Measurements from ENCODE around the gene RAB40C.

The RAB40C gene

DNA sequence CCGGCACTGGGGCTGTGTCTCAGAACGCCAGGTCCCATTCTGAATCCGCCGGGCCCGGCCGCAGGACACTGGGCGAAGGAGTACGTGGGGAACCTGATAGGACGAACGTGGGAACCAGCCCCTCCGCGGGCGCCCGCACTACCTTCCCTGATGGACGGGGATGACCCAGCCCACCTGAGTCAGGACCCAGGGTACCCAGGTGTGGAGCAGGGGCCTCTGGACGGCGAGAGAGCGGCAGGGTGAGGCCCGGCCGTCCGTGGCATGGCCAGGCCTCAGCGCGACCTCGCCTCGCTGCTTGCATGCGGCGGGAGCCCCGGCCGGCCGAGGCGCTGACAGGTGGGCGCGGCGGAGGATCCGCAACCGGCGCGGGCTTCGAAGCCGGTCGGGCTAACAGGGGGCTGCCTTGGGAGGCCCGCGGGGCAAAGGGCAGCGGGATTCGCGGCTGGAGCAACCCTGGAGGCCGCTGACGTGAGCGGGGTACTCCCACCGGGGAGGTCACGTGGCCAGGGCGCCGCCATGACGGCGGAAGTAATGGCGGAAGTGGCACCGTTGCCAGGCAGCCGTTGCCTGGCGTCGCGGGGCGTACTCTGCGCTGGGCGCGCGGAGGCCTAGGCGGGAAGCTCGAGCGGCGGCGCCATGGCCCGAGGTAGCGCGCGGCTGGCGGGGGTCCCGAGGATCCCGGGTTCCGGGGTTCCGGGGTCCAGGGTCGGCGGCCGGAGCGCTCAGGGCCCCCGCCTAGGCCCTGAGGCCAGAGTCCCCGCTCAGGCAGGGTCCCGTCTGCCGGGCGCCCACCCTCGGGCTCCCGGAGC is 59.1 kb downstream of the RAB40C start, which contains the start of gene WDR90:
Gene WDR90, plus strand, starts transcription at position 585 of the 809 bp plus-strand sequence. Its CDS starts 52 bp downstream, at position 637.
- DNase-seq = peak; percentile 91 to 99 (median 98)
- intact Hi-C loops (cut with DNase I) = no loop called here

- DNase-seq = no peak
- intact Hi-C loops (cut with DNase I) = no loop called here
These were observed 59.8 kb downstream of the RAB40C start for GRCh38 chr16:649631-650030.

GRCh38 chr16:651844-652243 is 62.0 kb downstream of the RAB40C start:
- no peak for DNase-seq
- intact Hi-C loops (cut with DNase I) = no loop called here

DNA sequence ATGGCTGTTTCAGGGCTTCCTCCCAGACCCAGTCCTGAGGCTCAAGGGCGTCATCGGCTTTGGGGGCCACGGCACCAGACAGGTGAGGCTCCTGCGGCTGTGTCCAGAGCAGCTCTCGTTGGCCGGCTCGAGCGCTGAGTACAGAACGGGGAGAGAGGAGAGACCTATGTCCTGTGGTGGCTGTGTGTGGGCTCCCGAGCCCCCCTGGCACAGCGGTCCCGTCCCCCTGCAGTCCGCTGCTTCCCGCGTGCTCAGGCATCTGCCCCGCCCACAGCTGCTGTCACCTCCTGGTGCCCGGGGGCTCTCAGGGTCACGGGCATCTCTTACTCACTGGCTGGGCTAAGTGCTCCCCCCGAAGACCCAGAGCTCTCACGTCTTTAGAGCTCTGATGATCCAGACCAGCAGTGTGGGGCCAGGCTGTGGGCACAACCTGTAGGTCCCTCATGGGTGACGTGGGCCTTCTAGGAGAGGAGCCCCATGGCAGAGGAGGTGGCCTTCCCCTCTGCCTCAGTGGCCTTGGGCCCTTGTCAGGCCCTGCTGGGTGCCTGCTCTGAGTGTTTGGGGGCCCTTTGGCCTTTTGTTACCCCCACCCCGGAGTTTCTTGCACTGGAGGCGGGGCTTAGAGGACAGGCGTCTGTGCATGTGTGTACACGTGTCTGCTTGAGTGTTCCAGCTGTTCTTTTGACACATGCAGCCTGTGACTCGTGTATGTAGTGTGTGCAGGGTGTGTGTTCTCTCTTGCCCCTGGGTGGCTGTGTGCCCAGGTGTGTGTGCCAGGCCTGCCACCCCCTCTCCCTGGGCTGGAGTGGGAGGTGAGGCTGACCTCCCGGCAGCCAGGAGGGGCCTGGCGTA is 62.8 kb downstream of the RAB40C start:
- no peak for DNase-seq
- intact Hi-C loops (cut with DNase I) = no loop called here

DNA sequence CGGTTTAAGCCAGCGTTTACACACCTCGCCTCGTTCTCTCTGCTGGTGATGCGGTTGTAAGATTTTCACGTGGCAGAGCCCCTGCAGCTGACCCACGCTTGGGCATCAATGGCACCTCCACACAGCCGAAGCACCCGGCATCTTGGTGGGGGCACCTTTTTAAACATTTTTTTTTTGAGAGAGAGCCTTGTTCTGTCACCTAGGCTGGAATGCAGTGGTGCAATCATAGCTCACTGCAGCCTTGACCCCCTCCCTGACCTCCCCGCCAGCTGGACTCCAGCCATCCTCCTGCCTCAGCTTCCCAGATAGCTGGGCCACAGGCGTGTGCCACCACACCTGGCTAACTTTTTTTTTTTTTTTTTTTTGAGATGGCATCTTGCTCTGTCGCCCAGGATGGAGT is 64.2 kb downstream of the RAB40C start:
- DNase-seq = no peak
- intact Hi-C loops (cut with DNase I) = no loop called here

DNA sequence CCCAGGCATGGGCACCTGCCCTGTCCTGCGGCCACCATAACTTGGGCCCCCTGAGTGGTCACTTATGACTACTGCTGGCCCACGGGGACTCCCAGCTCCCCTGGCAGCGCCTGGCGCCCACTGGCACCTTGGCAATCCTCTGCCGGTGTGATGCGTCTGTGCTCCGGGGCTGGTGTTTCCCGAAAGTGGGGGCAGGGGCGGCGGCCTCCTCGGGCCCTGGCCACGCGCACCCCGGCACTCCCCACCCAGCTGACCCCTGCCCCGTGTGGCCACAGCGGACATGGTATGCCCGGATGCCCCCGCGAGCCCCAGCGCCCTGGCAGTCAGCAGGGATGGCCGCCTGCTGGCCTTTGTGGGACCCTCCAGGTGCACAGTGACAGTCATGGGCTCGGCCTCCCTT is 67.6 kb downstream of the RAB40C start:
- DNase-seq = no peak
- intact Hi-C loops (cut with DNase I) = no loop called here

DNA sequence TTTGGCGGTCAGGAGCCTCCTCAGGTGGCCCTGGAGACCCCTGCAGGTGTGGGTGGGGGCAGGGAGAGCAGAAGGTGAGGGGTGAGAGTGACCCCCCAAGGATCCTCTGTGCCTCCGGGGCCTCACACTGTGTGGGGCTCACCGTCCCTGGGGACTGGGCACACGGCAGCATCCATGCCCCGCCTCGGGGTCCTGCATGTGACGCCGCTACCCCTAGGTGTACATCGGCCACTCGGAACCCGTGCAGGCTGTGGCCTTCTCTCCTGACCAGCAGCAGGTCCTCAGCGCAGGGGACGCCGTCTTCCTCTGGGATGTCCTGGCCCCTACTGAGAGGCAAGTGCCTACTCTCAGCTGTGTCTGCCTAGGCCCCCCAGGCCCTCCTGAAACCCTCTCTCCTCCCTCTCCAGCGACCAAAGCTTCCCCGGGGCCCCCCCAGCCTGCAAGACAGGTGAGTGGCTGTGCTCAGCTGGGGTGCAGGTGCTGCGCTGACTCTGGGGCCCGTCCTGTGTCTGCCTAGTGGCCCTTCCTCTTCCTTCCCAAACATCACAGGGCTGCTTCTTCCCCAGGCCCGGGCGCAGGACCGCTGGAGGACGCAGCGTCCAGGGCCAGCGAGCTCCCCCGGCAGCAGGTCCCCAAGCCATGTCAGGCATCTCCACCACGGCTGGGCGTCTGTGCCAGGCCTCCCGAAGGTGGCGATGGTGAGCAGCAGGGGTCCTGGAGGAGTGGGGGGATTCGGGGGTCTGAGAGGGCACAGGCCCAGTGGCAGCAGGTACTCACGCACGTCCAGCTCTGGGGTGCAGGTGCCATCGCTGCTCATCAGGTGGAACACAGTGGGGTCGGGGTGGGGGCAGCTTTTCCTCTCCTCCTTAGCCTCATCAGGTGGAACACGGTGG is 69.1 kb downstream of the RAB40C start:
- intact Hi-C loops (cut with DNase I) = no loop called here

GRCh38 chr16:659618-660017 is 69.8 kb downstream of the RAB40C start:
- DNase-seq = no peak
- intact Hi-C loops (cut with DNase I) = no loop called here

More for the DNA sequence above, 69.1 kb downstream of the RAB40C start:
- no peak for DNase-seq

GRCh38 chr16:660132-660458 is 70.2 kb downstream of the RAB40C start:
- intact Hi-C loops (cut with DNase I) = no loop called here
- no peak for DNase-seq

DNA sequence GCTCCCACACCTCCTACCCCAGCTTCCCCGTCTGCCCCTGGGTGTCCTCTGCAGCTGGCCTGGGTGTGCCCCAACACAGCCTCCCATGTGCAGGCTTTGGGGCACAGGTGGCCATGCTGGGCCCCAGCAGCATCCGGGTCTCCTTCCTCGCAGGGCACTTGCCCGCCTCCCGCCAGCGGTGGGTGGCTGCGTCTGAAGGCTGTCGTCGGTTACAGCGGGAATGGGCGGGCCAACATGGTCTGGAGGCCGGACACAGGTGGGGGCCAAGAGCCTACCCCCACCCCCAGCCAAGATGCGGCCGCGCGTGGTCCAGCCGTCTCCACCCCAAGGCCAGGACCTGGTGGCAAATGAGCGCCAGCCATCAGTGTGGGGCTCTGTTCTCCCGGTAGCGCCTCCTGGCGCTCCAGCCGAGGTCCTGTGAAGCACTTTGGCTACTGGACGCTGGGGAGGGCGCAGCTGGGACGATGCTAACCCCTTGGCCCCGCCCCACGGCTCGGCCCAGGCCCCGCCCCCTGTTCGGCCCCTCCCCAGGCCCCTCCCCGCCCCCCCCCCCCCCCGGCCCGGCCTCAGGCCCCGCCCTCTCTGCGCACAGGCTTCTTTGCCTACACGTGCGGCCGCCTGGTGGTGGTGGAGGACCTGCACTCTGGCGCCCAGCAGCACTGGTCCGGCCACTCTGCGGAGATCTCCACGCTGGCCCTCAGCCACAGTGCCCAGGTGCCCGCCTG is 70.8 kb downstream of the RAB40C start:
- intact Hi-C loops (cut with DNase I) = no loop called here
- DNase-seq = peak; percentile 73 to 92 (median 85)

GRCh38 chr16:661184-661821 is 71.4 kb downstream of the RAB40C start:
- DNase-seq = no peak

GRCh38 chr16:662095-662494 is 72.2 kb downstream of the RAB40C start:
- intact Hi-C loops (cut with DNase I) = no loop called here
- DNase-seq = no peak

More at GRCh38 chr16:661184-661821, 71.4 kb downstream of the RAB40C start:
- intact Hi-C loops (cut with DNase I) = no loop called here

- no peak for DNase-seq
- intact Hi-C loops (cut with DNase I) = no loop called here
These were observed 72.7 kb downstream of the RAB40C start for GRCh38 chr16:662597-662996.

DNA sequence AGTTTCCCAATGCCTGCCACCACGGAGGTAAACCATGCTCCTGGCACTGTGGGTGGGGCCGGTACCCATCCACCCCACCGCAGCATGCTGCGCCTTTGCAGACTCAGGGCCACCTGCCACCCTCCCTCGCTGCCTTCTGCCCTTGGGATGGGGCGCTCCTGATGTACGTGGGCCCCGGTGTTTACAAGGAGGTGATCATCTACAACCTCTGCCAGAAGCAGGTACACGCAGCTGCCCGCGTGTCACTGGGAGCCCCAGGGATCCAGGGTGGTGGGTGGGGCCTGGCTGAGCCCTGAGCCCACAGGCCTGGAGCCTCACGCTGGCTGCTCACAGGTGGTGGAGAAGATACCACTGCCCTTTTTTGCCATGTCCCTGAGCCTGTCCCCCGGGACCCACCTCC is 76.7 kb downstream of the RAB40C start:
- intact Hi-C loops (cut with DNase I) = no loop called here
- DNase-seq = no peak

- intact Hi-C loops (cut with DNase I) = no loop called here
- DNase-seq = no peak
These were observed 77.4 kb downstream of the RAB40C start for GRCh38 chr16:667113-667779.

DNA sequence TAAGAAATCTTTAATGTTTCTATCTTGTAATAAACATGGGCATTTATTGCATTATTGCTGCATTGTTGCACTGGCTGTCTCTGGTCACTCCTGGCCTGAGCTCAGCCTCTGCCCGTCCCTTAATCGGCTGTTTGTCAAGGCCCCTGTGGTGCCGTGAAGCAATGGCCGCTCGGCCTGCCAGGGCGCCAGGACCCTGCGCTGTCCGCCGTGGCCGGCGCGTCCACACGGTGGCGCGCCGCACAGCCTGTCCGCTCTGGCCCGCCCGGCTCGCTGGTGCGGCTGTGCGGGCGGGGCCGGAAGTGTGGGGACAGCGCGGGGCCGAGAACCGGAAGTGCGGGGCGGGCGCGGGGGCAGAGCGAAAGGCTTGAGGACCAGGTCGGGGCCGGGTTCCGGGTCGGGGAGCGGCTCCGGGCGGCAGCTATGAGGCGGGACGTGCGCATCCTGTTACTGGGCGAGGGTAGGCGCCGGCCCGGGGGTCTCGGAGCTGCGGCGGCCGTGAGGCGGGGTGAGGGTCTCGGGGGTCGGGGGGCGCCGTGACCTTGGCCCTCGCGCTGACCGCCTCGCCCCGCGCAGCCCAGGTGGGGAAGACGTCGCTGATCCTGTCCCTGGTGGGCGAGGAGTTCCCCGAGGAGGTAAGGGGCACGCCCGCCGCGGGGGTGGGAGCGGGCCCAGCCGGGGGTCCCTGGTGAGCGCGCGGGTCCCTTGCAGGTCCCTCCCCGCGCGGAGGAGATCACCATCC is 78.1 kb downstream of the RAB40C start, which contains the start of gene RHOT2:
Gene RHOT2, plus strand, starts transcription at position 353 of the 739 bp plus-strand sequence. Its CDS starts 68 bp downstream, at position 421.
- intact Hi-C loops (cut with DNase I) = no loop called here
- DNase-seq = peak; percentile 80 to 98 (median 94)
